GM12878 (cell line): Measurements from ENCODE around the gene DAB2. TPM values are rescaled to one million over a fixed set of nuclear protein-coding genes. Genes with fewer than 3 reads are reported as not detected.

Source experiments
- ATAC-seq: fragments of 200-7000 bp; cut with Tn5 transposase; 3 replicates; pipeline ENCODE4 v1.9.1; 2020; ENCODE audit warnings: mild to moderate bottlenecking, moderate library complexity
- BruUV-seq: library from RNA; stranded (reverse); fragments of 400-500 nt; replicated peaks from 2 replicates; lab custom pipeline; 2021; lab: Mats Ljungman, UMichigan
- CTCF ChIA-PET: fragments of 300-600 bp; sonication (Branson Sonifier 250); formaldehyde crosslinking; extraction: SDS; loops from one replicate; lab custom pipeline; 2021; ENCODE audit warnings: inconsistent platforms; lab: Yijun Ruan, JAX
- POLR2A ChIA-PET: fragments of 350-600 bp; formaldehyde crosslinking; extraction: SDS; loops from one replicate; lab custom pipeline; 2021; ENCODE audit warnings: inconsistent platforms; lab: Charles Lee
- RAD21 ChIA-PET: fragments of 300-600 bp; sonication (Branson Sonifier 250); formaldehyde crosslinking; loops from one replicate; lab custom pipeline; 2023; ENCODE audit warnings: antibody characterized with exemption; ENCODE audit not compliant: unreplicated experiment; lab: Charles Lee
- SMC1A ChIA-PET: fragments of 300-600 bp; sonication (Branson Sonifier 250); formaldehyde crosslinking; loops from one replicate; lab custom pipeline; 2023; ENCODE audit not compliant: unreplicated experiment, uncharacterized antibody; lab: Charles Lee
- DNase-seq: peaks from one replicate; pipeline ENCODE4 v3.0.0-alpha.2; 2011; ENCODE audit warnings: low read depth, low spot score
- FAIRE-seq: peaks from 3 replicates; lab custom pipeline; 2011; peaks lifted over from hg19 to GRCh38; lab: Jason Lieb, UNC
- H2AFZ ChIP-seq: 2 replicates; pipeline ENCODE4 v1.6.0; 2011; ENCODE audit warnings: low read depth, low read length, control low read depth; ENCODE audit not compliant: control insufficient read depth
- H3K27ac ChIP-seq: 2 replicates; pipeline ENCODE4 v1.5.1; 2011; ENCODE audit warnings: control low read depth; ENCODE audit not compliant: control insufficient read depth, insufficient read depth
- H3K27me3 ChIP-seq, 2 experiments: replicated peaks in 1 of 2; 2 replicates each; pipeline versions ENCODE4 v1.6.0 to v1.6.1; 2011; ENCODE audit warnings: low read length in 1 of 2; ENCODE audit not compliant: control insufficient read depth in 2 of 2, insufficient read depth in 2 of 2
- H3K36me3 ChIP-seq, 2 experiments: 2 replicates each; pipeline ENCODE4 v1.5.1; 2011; ENCODE audit warnings: low read length in 1 of 2; ENCODE audit not compliant: control insufficient read depth in 2 of 2, insufficient read depth in 2 of 2
- H3K4me1 ChIP-seq: 2 replicates; pipeline ENCODE4 v1.6.1; 2011; ENCODE audit warnings: mild to moderate bottlenecking, low read length, moderate library complexity, mixed read lengths; ENCODE audit not compliant: control insufficient read depth, insufficient read depth
- H3K4me2 ChIP-seq: 2 replicates; pipeline ENCODE4 v1.6.0; 2011; ENCODE audit warnings: control low read depth; ENCODE audit not compliant: control insufficient read depth, insufficient read depth
- H3K4me3 ChIP-seq: fragments of 200-600 bp; sonication (generic); 2 replicates; pipeline ENCODE4 v1.5.1; 2016
- H3K79me2 ChIP-seq: 2 replicates; pipeline ENCODE4 v1.6.0; 2011; ENCODE audit warnings: low read length; ENCODE audit not compliant: control insufficient read depth, insufficient read depth
- H3K9ac ChIP-seq: 2 replicates; pipeline ENCODE4 v1.8.0; 2011; ENCODE audit warnings: low read length, control low read depth, mixed read lengths; ENCODE audit not compliant: control insufficient read depth, insufficient read depth
- H3K9me3 ChIP-seq: replicated peaks from 3 replicates; pipeline ENCODE4 v1.5.1; 2011; ENCODE audit warnings: mild to moderate bottlenecking, low read length; ENCODE audit not compliant: control insufficient read depth, insufficient read depth
- H4K20me1 ChIP-seq: 2 replicates; pipeline ENCODE4 v1.6.0; 2011; ENCODE audit not compliant: control insufficient read depth, insufficient read depth
- CHD2 ChIP-seq: IDR thresholded peaks from 2 replicates; pipeline ENCODE4 v1.6.1; 2011; ENCODE audit warnings: low read depth, low read length, improper control_type of control experiment, borderline replicate concordance
- CREB1 ChIP-seq: IDR thresholded peaks from 2 replicates; pipeline ENCODE4 v1.6.1; 2012; ENCODE audit warnings: low read depth, mild to moderate bottlenecking, inconsistent platforms
- EP300 ChIP-seq, 2 experiments: fragments of 150-350 bp in 1 of 2; IDR thresholded peaks; 2 replicates each; pipeline ENCODE4 v1.6.1; 2011 to 2012; ENCODE audit warnings: low read depth in 2 of 2, low read length in 2 of 2, borderline replicate concordance in 1 of 2, improper control_type of control experiment in 1 of 2, inconsistent platforms in 1 of 2; ENCODE audit not compliant: control insufficient read depth in 1 of 2
- HCFC1 ChIP-seq: fragments of 150-350 bp; IDR thresholded peaks from 2 replicates; pipeline ENCODE4 v1.6.1; 2014; ENCODE audit warnings: low read length
- JUNB ChIP-seq: IDR thresholded peaks from 2 replicates; pipeline ENCODE4 v1.6.1; 2016; ENCODE audit warnings: antibody characterized with exemption, mild to moderate bottlenecking
- MYC ChIP-seq: IDR thresholded peaks from 2 replicates; pipeline ENCODE4 v1.6.1; 2011; ENCODE audit warnings: mild to moderate bottlenecking, low read length, moderate library complexity, inconsistent platforms; ENCODE audit not compliant: insufficient read depth, insufficient replicate concordance, insufficient read length, severe bottlenecking
- NFIC ChIP-seq: IDR thresholded peaks from 2 replicates; pipeline ENCODE4 v1.6.1; 2012; ENCODE audit warnings: low read depth, mild to moderate bottlenecking, inconsistent platforms, low read length, moderate library complexity
- POLR2AphosphoS5 ChIP-seq: IDR thresholded peaks from 2 replicates; pipeline ENCODE4 v1.6.1; 2011; ENCODE audit warnings: mild to moderate bottlenecking, low read length, inconsistent platforms
- POU2F2 ChIP-seq: IDR thresholded peaks from 3 replicates; pipeline ENCODE4 v1.6.1; 2011; ENCODE audit warnings: low read depth, mild to moderate bottlenecking, low read length, borderline replicate concordance
- RBBP5 ChIP-seq: fragments of 200-600 bp; sonication (generic); conservative IDR thresholded peaks from 2 replicates; pipeline ENCODE4 v1.6.1; 2016
- RCOR1 ChIP-seq: conservative IDR thresholded peaks from 2 replicates; pipeline ENCODE4 v1.6.1; 2012; ENCODE audit warnings: low read depth, low read length, improper control_type of control experiment
- SREBF1 ChIP-seq: IDR thresholded peaks from 2 replicates; pipeline ENCODE4 v1.6.1; 2012; ENCODE audit warnings: mild to moderate bottlenecking, low read length
- WRNIP1 ChIP-seq: IDR thresholded peaks from 2 replicates; pipeline ENCODE4 v1.6.1; 2011; ENCODE audit warnings: low read depth, low read length, improper control_type of control experiment, borderline replicate concordance
- ZBED1 ChIP-seq: IDR thresholded peaks from 2 replicates; pipeline ENCODE4 v1.6.1; 2016; ENCODE audit warnings: borderline replicate concordance
- WGBS: methylation state at CpG from one replicate; pipeline ENCODE4 v1.1.6; 2016; ENCODE audit warnings: low lambda C conversion rate; ENCODE audit not compliant: insufficient replicate concordance, insufficient coverage; ENCODE audit errors: missing lambda C conversion rate; 5-methylcytosine and 5-hydroxymethylcytosine counted together
- in situ Hi-C: fragments of 300-500 bp; cut with MboI; formaldehyde crosslinking; loops from 9 replicates; pipeline ENCODE4 v1.14.3; 2018; ENCODE audit warnings: mixed read lengths
- intact Hi-C: fragments of 100-400 bp; cut with micrococcal nuclease; formaldehyde crosslinking; loops from one replicate; pipeline ENCODE4 v1.14.2; 2022; ENCODE audit not compliant: unreplicated experiment
- polyA plus RNA-seq, 11 experiments: library from polyadenylated mRNA; depleted of rRNA in 4 of 11; unstranded in 6 of 11; stranded (reverse) in 5 of 11; fragments of >200 nt; fragmentation: Nextera tagmentation in 4 of 11; fragmentation: Illumina TruSeq in 1 of 11; extraction: Ambion mirVana in 4 of 11; extraction: Trizol in 1 of 11; gene quantifications; 1 replicate in 1 of 11; 2 replicates in 10 of 11; pipeline versions ENCODE4 v1.2.1 to v1.2.3, GENCODE V29; 2011 to 2016; ENCODE audit warnings: inconsistent platforms in 2 of 11, missing spikeins in 2 of 11, low read depth in 1 of 11
- total RNA-seq, 4 experiments: library from RNA; depleted of rRNA in 3 of 4; stranded (reverse); fragments of >200 nt in 3 of 4; fragmentation: Illumina TruSeq in 1 of 4; extraction: Trizol in 1 of 4; gene quantifications; 2 replicates each; pipeline versions ENCODE4 v1.2.1 to v1.2.3, GENCODE V29; 2013 to 2021
- TF ChIP-seq, protein P1 (sequence below): fragments of 450-650 bp; IDR thresholded peaks from 2 replicates; pipeline ENCODE4 v1.6.1; 2018; ENCODE audit warnings: borderline replicate concordance, mild to moderate bottlenecking; ENCODE audit not compliant: partially characterized antibody
- TF ChIP-seq, protein P2 (sequence below): fragments of 450-650 bp; IDR thresholded peaks from 2 replicates; pipeline ENCODE4 v1.6.1; 2014; ENCODE audit warnings: mild to moderate bottlenecking
- TF ChIP-seq, protein P3 (sequence below): fragments of 450-650 bp; IDR thresholded peaks from 2 replicates; pipeline ENCODE4 v1.6.1; 2017; ENCODE audit warnings: mild to moderate bottlenecking, moderate library complexity

The DAB2 gene
- total and polyA plus RNA-seq, 10 of the 15 experiments (the other 5 are each of a cell fraction or from before 2014, with no cell fraction given) = 0.05 to 0.23 (median 0.11) TPM; not detected in 7

DNA sequence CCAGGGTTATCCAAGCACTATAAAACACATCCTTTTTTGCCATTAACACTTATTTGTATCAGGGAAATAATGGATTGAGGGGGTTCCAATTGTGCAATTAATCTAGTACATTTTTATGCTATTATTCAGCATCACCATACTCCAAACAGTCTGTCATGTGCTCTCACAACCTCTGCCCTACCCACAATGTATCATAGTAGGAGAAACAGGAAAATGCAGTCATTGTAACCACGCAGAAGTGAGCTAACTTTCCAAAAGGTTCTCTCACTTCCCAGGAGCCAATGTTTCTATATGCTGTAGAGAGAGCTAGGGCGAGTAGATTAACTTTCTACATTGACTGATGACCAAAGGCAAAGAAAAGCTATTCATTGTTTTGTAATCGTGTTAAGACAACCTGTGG lies 29.8 kb downstream of the DAB2 start:
- TF ChIP-seq CREB1 (no peak), WRNIP1 (no peak), JUNB (no peak), CHD2 (no peak), NFIC (no peak), SREBF1 (no peak), HCFC1 (no peak), POLR2AphosphoS5 (no peak), POU2F2 (no peak), RCOR1 (no peak), EP300 (IDR thresholded peaks at IDR 0.05; ENCODE audit: borderline replicate concordance in 1 of 2, control insufficient read depth in 1 of 2, low read depth in 2 of 2, low read length in 2 of 2) (no peak), ZBED1 (no peak), RBBP5 (no peak), MYC (no peak)
- TF ChIP-seq, protein P1, sequence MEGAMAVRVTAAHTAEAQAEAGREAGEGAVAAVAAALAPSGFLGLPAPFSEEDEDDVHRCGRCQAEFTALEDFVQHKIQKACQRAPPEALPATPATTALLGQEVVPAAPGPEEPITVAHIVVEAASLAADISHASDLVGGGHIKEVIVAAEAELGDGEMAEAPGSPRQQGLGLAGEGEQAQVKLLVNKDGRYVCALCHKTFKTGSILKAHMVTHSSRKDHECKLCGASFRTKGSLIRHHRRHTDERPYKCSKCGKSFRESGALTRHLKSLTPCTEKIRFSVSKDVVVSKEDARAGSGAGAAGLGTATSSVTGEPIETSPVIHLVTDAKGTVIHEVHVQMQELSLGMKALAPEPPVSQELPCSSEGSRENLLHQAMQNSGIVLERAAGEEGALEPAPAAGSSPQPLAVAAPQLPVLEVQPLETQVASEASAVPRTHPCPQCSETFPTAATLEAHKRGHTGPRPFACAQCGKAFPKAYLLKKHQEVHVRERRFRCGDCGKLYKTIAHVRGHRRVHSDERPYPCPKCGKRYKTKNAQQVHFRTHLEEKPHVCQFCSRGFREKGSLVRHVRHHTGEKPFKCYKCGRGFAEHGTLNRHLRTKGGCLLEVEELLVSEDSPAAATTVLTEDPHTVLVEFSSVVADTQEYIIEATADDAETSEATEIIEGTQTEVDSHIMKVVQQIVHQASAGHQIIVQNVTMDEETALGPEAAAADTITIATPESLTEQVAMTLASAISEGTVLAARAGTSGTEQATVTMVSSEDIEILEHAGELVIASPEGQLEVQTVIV = no peak
- TF ChIP-seq, protein P2, sequence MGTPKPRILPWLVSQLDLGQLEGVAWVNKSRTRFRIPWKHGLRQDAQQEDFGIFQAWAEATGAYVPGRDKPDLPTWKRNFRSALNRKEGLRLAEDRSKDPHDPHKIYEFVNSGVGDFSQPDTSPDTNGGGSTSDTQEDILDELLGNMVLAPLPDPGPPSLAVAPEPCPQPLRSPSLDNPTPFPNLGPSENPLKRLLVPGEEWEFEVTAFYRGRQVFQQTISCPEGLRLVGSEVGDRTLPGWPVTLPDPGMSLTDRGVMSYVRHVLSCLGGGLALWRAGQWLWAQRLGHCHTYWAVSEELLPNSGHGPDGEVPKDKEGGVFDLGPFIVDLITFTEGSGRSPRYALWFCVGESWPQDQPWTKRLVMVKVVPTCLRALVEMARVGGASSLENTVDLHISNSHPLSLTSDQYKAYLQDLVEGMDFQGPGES = no peak
- TF ChIP-seq, protein P3, sequence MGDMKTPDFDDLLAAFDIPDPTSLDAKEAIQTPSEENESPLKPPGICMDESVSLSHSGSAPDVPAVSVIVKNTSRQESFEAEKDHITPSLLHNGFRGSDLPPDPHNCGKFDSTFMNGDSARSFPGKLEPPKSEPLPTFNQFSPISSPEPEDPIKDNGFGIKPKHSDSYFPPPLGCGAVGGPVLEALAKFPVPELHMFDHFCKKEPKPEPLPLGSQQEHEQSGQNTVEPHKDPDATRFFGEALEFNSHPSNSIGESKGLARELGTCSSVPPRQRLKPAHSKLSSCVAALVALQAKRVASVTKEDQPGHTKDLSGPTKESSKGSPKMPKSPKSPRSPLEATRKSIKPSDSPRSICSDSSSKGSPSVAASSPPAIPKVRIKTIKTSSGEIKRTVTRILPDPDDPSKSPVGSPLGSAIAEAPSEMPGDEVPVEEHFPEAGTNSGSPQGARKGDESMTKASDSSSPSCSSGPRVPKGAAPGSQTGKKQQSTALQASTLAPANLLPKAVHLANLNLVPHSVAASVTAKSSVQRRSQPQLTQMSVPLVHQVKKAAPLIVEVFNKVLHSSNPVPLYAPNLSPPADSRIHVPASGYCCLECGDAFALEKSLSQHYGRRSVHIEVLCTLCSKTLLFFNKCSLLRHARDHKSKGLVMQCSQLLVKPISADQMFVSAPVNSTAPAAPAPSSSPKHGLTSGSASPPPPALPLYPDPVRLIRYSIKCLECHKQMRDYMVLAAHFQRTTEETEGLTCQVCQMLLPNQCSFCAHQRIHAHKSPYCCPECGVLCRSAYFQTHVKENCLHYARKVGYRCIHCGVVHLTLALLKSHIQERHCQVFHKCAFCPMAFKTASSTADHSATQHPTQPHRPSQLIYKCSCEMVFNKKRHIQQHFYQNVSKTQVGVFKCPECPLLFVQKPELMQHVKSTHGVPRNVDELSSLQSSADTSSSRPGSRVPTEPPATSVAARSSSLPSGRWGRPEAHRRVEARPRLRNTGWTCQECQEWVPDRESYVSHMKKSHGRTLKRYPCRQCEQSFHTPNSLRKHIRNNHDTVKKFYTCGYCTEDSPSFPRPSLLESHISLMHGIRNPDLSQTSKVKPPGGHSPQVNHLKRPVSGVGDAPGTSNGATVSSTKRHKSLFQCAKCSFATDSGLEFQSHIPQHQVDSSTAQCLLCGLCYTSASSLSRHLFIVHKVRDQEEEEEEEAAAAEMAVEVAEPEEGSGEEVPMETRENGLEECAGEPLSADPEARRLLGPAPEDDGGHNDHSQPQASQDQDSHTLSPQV = no peak
- no peaks in the 10 kb centered on the region for H3K36me3 ChIP-seq
- CTCF ChIA-PET = interaction anchor here (1.0 kb wide), 2 partner anchors 19 to 153 kb away, joined by 4 read pairs; no protein-coding TSS in a partner anchor
- POLR2A ChIA-PET = no interaction called here
- no peaks in the 10 kb centered on the region for H3K4me1 ChIP-seq
- H3K4me2 ChIP-seq = no peak overlapping the region
- no peak for DNase-seq
- H2AFZ ChIP-seq = no peak overlapping the region
- no peaks in the 10 kb centered on the region for H4K20me1 ChIP-seq
- H3K9me3 ChIP-seq = no peaks in the 10 kb centered on the region
- BruUV-seq = no TSS peak
- no peak overlapping the region for H3K4me3 ChIP-seq
- SMC1A ChIA-PET = no interaction called here
- intact Hi-C loops (no loop called here), in situ Hi-C loops (no loop called here)
- H3K27me3 ChIP-seq = no peaks in the 10 kb centered on the region
- H3K9ac ChIP-seq = no peak overlapping the region
- no peaks in the 10 kb centered on the region for H3K79me2 ChIP-seq
- no peak for ATAC-seq
- RAD21 ChIA-PET = no interaction called here
- 9% methylated on average over 3 of the region's 3 CpGs for WGBS
- H3K27ac ChIP-seq = no peak overlapping the region
- no peak for FAIRE-seq
